Esophagus squamous epithelium (tissue), 5 donors: ENCODE measurements around the gene MAGI1. TPM values are rescaled to one million over a fixed set of nuclear protein-coding genes. Genes with fewer than 3 reads are reported as not detected.

Experiments used
- DNase-seq: peaks from one replicate; lab custom pipeline; 2025; lab: John Stamatoyannopoulos, UW
- H3K27ac ChIP-seq, 4 donors: fragments of 200-600 bp; sonication (generic); one replicate each; pipeline ENCODE4 v1.5.1; 2016 to 2019; ENCODE audit warnings: mild to moderate bottlenecking in 1 of 4
- H3K27me3 ChIP-seq, 4 donors: fragments of 200-600 bp; sonication (generic); 1 replicate in 3 of 4; 2 replicates in 1 of 4; pipeline versions ENCODE4 v1.5.1 to v1.6.0; 2017 to 2021; ENCODE audit warnings: antibody characterized with exemption in 1 of 4
- H3K36me3 ChIP-seq, 3 donors: fragments of 200-600 bp; sonication (generic); one replicate each; pipeline ENCODE4 v1.5.1; 2016 to 2019
- H3K4me1 ChIP-seq, 3 donors: fragments of 200-600 bp; sonication (generic); one replicate each; pipeline ENCODE4 v1.5.1; 2017 to 2019
- H3K4me3 ChIP-seq, 4 donors: fragments of 200-600 bp; sonication (generic); 1 replicate in 3 of 4; 2 replicates in 1 of 4; pipeline ENCODE4 v1.5.1; 2016 to 2019; ENCODE audit warnings: mild to moderate bottlenecking in 2 of 4, moderate library complexity in 1 of 4
- H3K9me3 ChIP-seq, 3 donors: fragments of 200-600 bp; sonication (generic); one replicate each; pipeline ENCODE4 v1.5.1; 2016 to 2019
- CTCF ChIP-seq, 6 experiments: fragments of 450-650 bp in 4 of 6; fragments of 200-600 bp in 2 of 6; sonication (generic) in 2 of 6; IDR thresholded peaks; one replicate each; pipeline ENCODE4 v1.5.1; 2016 to 2019; ENCODE audit warnings: antibody characterized with exemption in 6 of 6, mild to moderate bottlenecking in 4 of 6, moderate library complexity in 4 of 6
- POLR2A ChIP-seq, 4 donors: fragments of 450-650 bp; IDR thresholded peaks; one replicate each; pipeline ENCODE4 v1.6.1; 2017; ENCODE audit warnings: antibody characterized with exemption in 4 of 4, mild to moderate bottlenecking in 4 of 4, moderate library complexity in 3 of 4
- WGBS, 2 donors: methylation state at CpG; one replicate each; pipeline ENCODE4 v1.1.5; 2018; 5-methylcytosine and 5-hydroxymethylcytosine counted together
- intact Hi-C: fragments of 100-400 bp; cut with DNase I; formaldehyde crosslinking; loops from one replicate; pipeline ENCODE4 v1.15.0; 2022
- total RNA-seq, 4 donors: library from RNA; depleted of rRNA; stranded (reverse); fragments of >200 nt; gene quantifications; one replicate each; pipeline ENCODE4 v1.1.0, GENCODE V29; 2016
- donor health status: DM: yes; HTN: yes; CAD: no.

MAGI1 gene
- total RNA-seq: 10 to 100 TPM; 12.0 to 28.2 (median 21.1) TPM

GRCh38 chr3:66038726-66039589 lies at the start of gene MAGI1:
Gene MAGI1, minus strand, starts transcription at chr3:66038918. Its CDS starts 610 bp downstream, at chr3:66038308.
- H3K36me3 ChIP-seq: no peaks in the 10 kb centered on the region
- no peak for DNase-seq
- 0% methylated on average over 15 to 21 of the region's 73 CpGs for WGBS, 2 donors
- H3K27me3 ChIP-seq: peaks cover 0 to 29% (median 0%) of the 10 kb centered on the region in 4 donors
- H3K4me1 ChIP-seq: peaks cover 8 to 41% (median 13%) of the 10 kb centered on the region in 3 donors
- no peaks in the 10 kb centered on the region for H3K9me3 ChIP-seq
- no peak for TF ChIP-seq CTCF (IDR thresholded peaks at IDR 0.05)
- TF ChIP-seq POLR2A (IDR thresholded peaks at IDR 0.05): peak in 3 of 4 donors; percentile 57 to 75 (median 70)
- H3K4me3 ChIP-seq: peak within 1 kb of the TSS; percentile 70 to 95 (median 79)
- H3K27ac ChIP-seq: peak within 1 kb of the TSS; percentile 90 to 95 (median 92)
- intact Hi-C loops: no loop called here

GRCh38 chr3:66083784-66084213 lies 45.1 kb upstream of the MAGI1 start:
- intact Hi-C loops: no loop called here
- H3K27me3 ChIP-seq: no peaks in the 10 kb centered on the region
- no peaks in the 10 kb centered on the region for H3K4me1 ChIP-seq
- no peaks in the 10 kb centered on the region for H3K36me3 ChIP-seq
- H3K9me3 ChIP-seq: no peaks in the 10 kb centered on the region
- H3K27ac ChIP-seq: no peak overlapping the region
- 55 to 59% methylated on average over 3 of the region's 3 CpGs for WGBS, 2 donors
- TF ChIP-seq CTCF (IDR thresholded peaks at IDR 0.05): no peak
- no peak for TF ChIP-seq POLR2A (IDR thresholded peaks at IDR 0.05)
- H3K4me3 ChIP-seq: no peak overlapping the region
- no peak for DNase-seq

- H3K36me3 ChIP-seq: no peaks in the 10 kb centered on the region
- no peak for TF ChIP-seq POLR2A (IDR thresholded peaks at IDR 0.05)
- no peak for TF ChIP-seq CTCF (IDR thresholded peaks at IDR 0.05)
- no peaks in the 10 kb centered on the region for H3K9me3 ChIP-seq
- no peak overlapping the region for H3K27ac ChIP-seq
- H3K4me1 ChIP-seq: no peaks in the 10 kb centered on the region
- H3K4me3 ChIP-seq: no peak overlapping the region
- DNase-seq: no peak
- no peaks in the 10 kb centered on the region for H3K27me3 ChIP-seq
- intact Hi-C loops: no loop called here
- 76 to 78% methylated on average over 3 to 4 of the region's 5 CpGs for WGBS, 2 donors
Observed at GRCh38 chr3:66083096-66083678, 44.5 kb upstream of the MAGI1 start.

GRCh38 chr3:66082679-66083078 lies 44.0 kb upstream of the MAGI1 start:
- H3K4me3 ChIP-seq: no peak overlapping the region
- TF ChIP-seq POLR2A (IDR thresholded peaks at IDR 0.05) (no peak), CTCF (IDR thresholded peaks at IDR 0.05) (no peak)
- DNase-seq: no peak

GRCh38 chr3:66080167-66080566 lies 41.4 kb upstream of the MAGI1 start:
- DNase-seq: no peak
- Histone ChIP-seq H3K27ac (no peak overlapping the region), H3K9me3 (no peaks in the 10 kb centered on the region), H3K27me3 (no peaks in the 10 kb centered on the region), H3K4me1 (no peaks in the 10 kb centered on the region), H3K36me3 (no peaks in the 10 kb centered on the region), H3K4me3 (no peak overlapping the region)
- TF ChIP-seq POLR2A (IDR thresholded peaks at IDR 0.05): no peak
- TF ChIP-seq CTCF (IDR thresholded peaks at IDR 0.05): no peak
- intact Hi-C loops: no loop called here
- WGBS, 2 donors: 79 to 88% methylated on average over 3 of the region's 3 CpGs

More at GRCh38 chr3:66082679-66083078, 44.0 kb upstream of the MAGI1 start:
- H3K9me3 ChIP-seq: no peaks in the 10 kb centered on the region
- H3K27me3 ChIP-seq: no peaks in the 10 kb centered on the region
- no peaks in the 10 kb centered on the region for H3K4me1 ChIP-seq
- intact Hi-C loops: no loop called here
- no peak overlapping the region for H3K27ac ChIP-seq
- no peaks in the 10 kb centered on the region for H3K36me3 ChIP-seq
